Stimulated activated naive CD4-positive, alpha-beta T cell treated with Interleukin-2 at 50 U/mL for 16 hours (primary cell): ENCODE results near the gene ANXA2.
"Not testable (repeated sequence)": the region's sequence is repeated elsewhere in the genome, so short reads cannot be mapped to it uniquely, and the experiment has no call there.

ENCODE experiments used
- DNase-seq: peaks from one replicate; lab custom pipeline; 2025; lab: John Stamatoyannopoulos, UW

ANXA2 gene

GRCh38 chr15:60343221-60343970, 54.4 kb downstream of the ANXA2 start:
- no peak for DNase-seq

GRCh38 chr15:60340207-60340921, 57.4 kb downstream of the ANXA2 start:
- DNase-seq: no peak

DNA sequence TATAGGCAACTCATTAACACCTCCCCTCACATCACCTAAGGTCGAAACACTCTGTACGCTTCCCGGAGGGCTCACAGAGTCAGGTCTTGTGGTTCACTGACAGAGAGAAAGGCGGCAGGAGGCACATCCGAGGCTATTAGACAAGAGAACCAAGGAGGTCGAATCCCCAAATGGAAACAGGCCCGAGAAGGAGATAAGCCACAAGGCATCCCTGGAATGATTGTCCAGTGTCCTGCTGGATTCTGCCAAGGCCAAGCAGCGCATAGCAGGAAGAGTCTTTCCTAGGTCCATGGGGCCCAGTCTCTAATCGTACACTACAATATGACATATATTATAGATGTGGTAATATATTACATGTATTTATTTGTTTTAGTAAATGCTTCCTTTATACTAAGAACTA, 58.5 kb downstream of the ANXA2 start:
- no peak for DNase-seq

DNA sequence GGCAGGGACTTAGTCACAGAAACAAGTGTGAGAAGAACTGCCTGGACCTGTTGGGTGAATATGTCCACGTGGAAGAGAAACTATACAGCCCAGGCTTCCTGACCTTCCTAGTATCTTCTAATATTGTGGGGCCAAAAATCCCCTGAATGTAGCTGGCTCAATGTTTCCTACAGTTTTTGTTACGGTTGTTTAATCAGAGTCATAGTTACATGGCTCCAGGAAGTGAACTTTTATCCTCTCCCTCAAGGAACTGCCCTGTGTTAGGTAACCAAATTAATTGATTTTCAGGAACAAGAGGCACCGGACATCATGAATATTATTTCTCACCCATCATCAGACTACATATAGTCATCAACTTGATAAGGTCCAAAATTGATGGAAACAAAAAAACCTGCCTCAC, 59.0 kb downstream of the ANXA2 start:
- DNase-seq: no peak

- DNase-seq: no peak
These were observed 60.7 kb downstream of the ANXA2 start for GRCh38 chr15:60337076-60337475.

- not testable (repeated sequence) for DNase-seq
These were observed 62.5 kb downstream of the ANXA2 start for GRCh38 chr15:60335296-60335695.

GRCh38 chr15:60328852-60329443, 68.8 kb downstream of the ANXA2 start:
- DNase-seq: no peak

DNA sequence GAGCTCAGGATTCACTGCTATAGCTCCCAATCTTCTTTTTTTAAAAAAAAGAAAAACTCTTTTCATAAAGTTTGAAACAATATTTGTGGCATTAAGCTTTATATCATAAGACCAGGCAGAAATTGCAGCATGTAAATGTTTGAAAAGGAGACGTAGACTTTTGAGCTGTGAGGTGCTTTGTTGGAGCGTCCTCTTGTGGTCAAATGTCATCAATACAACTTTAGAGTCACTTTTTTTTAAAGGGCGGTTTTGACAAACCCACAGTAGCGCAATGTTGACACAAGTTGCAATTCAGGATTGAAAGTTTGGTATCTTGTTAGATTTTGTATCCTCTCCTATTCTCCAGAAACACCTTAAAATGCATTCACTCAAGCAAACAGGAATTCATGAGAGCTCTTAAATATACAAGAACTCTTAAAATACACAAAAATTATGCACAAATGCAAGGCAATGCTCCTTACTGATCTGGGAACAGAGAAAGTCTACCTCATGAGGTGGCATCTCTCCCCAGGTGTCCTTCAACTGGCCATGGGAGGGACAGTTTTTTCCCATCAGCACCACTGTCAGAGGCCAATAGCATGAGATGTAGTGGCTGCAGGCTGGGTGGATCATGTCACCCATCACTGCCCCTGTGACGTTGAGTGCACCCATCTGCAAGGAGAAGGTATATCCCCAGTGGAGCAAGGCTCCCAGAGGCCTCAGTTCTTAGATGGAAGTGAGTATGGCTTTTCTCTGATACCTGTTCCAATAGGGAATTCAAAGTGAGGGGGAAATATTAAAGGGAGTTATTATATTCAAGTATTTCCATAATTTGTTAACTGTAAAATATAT, 70.7 kb downstream of the ANXA2 start:
- DNase-seq: no peak

DNA sequence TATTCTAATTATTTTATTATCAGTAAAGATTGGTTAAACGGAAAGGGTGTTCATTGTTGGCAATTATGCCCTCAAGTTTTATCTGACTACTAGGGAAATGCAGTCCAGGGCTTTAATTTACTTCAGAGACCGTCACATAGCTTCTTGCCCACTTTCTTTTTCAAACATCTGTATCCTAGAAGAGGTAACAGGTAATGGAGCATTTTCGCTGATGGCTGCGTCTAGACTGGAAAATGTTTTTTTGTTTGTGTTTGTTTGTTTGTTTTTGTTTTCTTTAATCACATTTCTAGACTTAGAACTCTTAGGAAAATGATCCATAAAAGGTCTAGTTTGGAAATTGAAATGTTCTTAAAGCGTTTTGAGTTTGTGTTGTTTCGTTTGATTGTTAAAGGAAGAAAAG, 71.4 kb downstream of the ANXA2 start:
- no peak for DNase-seq

- no peak for DNase-seq
These were observed 71.9 kb downstream of the ANXA2 start for GRCh38 chr15:60325905-60326304.

GRCh38 chr15:60324706-60325438, 72.9 kb downstream of the ANXA2 start:
- no peak for DNase-seq

GRCh38 chr15:60323322-60323721, 74.5 kb downstream of the ANXA2 start:
- DNase-seq: no peak

DNA sequence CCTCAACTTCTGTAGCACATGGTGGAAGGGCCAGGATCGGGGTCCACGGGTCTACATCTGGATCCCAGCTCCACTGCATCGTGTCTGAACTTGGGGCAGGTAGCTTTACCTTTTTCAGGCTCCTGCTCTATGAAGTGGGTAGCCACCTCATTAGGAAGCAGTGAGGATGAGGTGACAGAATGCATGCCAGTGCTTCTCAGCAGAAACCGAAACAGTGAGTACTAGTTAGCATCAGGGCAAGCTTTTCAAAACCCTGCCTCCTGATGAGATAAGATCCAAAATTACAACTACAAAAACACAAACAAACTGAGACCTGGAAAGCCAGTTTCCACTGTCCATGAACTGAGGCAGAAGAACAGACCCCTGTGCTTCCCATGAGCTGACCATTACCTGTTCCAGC, 77.4 kb downstream of the ANXA2 start:
- DNase-seq: no peak

GRCh38 chr15:60318216-60318867, 79.4 kb downstream of the ANXA2 start:
- DNase-seq: no peak

GRCh38 chr15:60316961-60317360, 80.8 kb downstream of the ANXA2 start:
- no peak for DNase-seq

- DNase-seq: no peak
These were observed 81.9 kb downstream of the ANXA2 start for GRCh38 chr15:60315878-60316277.

- DNase-seq: no peak
These were observed 83.9 kb downstream of the ANXA2 start for GRCh38 chr15:60313906-60314305.

DNA sequence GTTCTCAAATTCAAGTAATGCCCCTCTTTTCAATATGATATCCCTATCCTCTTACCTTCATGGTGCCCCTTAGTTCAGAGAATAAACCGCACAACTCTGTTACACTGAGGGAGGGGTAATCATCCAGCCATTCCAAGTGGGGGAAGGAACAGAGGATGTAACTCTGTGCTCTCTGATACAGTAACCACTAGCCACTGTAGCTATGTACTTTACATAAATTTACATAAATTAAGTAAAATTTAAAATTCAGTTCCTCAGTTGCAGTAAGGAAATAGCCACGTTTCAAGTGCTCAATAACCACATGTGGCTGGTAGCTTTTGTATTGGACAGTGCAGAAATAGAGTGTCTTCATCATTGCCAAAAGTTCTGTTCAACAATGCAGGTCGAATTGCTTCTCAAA, 90.8 kb downstream of the ANXA2 start:
- DNase-seq: no peak

- DNase-seq: no peak
These were observed 96.8 kb downstream of the ANXA2 start for GRCh38 chr15:60301024-60301423.

GRCh38 chr15:60299452-60300047, 98.2 kb downstream of the ANXA2 start:
- DNase-seq: no peak
